Chondrocyte (in vitro differentiated cells): Measurements from ENCODE around the gene BRD7. TPM values are rescaled to one million over a fixed set of nuclear protein-coding genes. Genes with fewer than 3 reads are reported as not detected.

Experiments
- DNase-seq: peaks from one replicate; pipeline ENCODE4 v3.0.0; 2021; ENCODE audit warnings: mixed read lengths, low spot score
- H3K27ac Mint-ChIP-seq: one replicate; pipeline ENCODE4 v1.8.0; 2021; ENCODE audit warnings: mild to moderate bottlenecking, moderate library complexity, mixed read lengths; ENCODE audit not compliant: unreplicated experiment
- H3K27me3 Mint-ChIP-seq: 2 replicates; pipeline ENCODE4 v1.8.0; 2021; ENCODE audit warnings: low read depth, mixed read lengths
- H3K36me3 Mint-ChIP-seq: 2 replicates; pipeline ENCODE4 v1.8.0; 2021; ENCODE audit warnings: low read depth, mixed read lengths
- H3K4me1 Mint-ChIP-seq: 2 replicates; pipeline ENCODE4 v1.8.0; 2021; ENCODE audit warnings: low read depth, mild to moderate bottlenecking, mixed read lengths
- H3K4me3 Mint-ChIP-seq: one replicate; pipeline ENCODE4 v1.8.0; 2021; ENCODE audit warnings: mild to moderate bottlenecking, moderate library complexity, mixed read lengths; ENCODE audit not compliant: unreplicated experiment
- H3K9me3 Mint-ChIP-seq: 2 replicates; pipeline ENCODE4 v1.8.0; 2021; ENCODE audit warnings: low read depth, mixed read lengths
- total RNA-seq: library from RNA; stranded (reverse); gene quantifications from 3 replicates; pipeline ENCODE4 v1.2.1, GENCODE V29; 2021
- TF ChIP-seq, protein P1 (sequence below): fragments of 200-600 bp; sonication (generic); IDR thresholded peaks from 2 replicates; pipeline ENCODE4 v1.5.0; 2021; ENCODE audit warnings: antibody characterized with exemption, mild to moderate bottlenecking, moderate library complexity

The BRD7 gene
- total RNA-seq, 1 donor from 2014 or later: 47.6 TPM

GRCh38 chr16:50388496-50388895 lies 19.7 kb upstream of the BRD7 start:
- H3K27me3 Mint-ChIP-seq: peaks cover 30% of the 10 kb centered on the region
- H3K27ac Mint-ChIP-seq: no peak overlapping the region
- no peak overlapping the region for H3K4me3 Mint-ChIP-seq
- H3K36me3 Mint-ChIP-seq: peaks cover 2% of the 10 kb centered on the region
- no peak for DNase-seq
- TF ChIP-seq, protein P1, sequence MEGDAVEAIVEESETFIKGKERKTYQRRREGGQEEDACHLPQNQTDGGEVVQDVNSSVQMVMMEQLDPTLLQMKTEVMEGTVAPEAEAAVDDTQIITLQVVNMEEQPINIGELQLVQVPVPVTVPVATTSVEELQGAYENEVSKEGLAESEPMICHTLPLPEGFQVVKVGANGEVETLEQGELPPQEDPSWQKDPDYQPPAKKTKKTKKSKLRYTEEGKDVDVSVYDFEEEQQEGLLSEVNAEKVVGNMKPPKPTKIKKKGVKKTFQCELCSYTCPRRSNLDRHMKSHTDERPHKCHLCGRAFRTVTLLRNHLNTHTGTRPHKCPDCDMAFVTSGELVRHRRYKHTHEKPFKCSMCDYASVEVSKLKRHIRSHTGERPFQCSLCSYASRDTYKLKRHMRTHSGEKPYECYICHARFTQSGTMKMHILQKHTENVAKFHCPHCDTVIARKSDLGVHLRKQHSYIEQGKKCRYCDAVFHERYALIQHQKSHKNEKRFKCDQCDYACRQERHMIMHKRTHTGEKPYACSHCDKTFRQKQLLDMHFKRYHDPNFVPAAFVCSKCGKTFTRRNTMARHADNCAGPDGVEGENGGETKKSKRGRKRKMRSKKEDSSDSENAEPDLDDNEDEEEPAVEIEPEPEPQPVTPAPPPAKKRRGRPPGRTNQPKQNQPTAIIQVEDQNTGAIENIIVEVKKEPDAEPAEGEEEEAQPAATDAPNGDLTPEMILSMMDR: no peak
- peaks cover 7% of the 10 kb centered on the region for H3K4me1 Mint-ChIP-seq
- H3K9me3 Mint-ChIP-seq: no peaks in the 10 kb centered on the region

DNA sequence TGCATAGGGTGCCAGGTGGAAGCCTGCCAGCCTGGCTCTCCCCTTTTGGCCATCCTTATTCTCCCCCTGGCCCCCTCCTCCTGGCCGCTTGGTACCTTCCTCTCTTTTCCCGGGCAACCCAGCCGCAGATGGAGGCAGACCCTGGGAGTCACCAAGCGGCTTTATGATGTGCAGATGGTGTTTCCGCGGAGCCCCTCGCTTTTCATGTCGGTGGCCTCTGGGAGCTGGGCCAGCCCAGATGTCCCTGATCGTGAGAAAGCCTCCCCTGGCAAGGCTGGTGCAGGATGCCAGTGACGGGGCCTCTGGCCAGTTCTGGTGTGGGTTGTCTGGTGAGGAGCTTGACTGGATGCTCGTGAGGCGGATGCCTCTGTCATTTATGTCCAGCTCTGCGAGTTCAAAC lies 18.0 kb upstream of the BRD7 start:
- Mint-ChIP-seq H3K27me3 (peaks cover 28% of the 10 kb centered on the region), H3K9me3 (no peaks in the 10 kb centered on the region), H3K27ac (no peak overlapping the region), H3K36me3 (peaks cover 2% of the 10 kb centered on the region), H3K4me3 (no peak overlapping the region), H3K4me1 (peaks cover 7% of the 10 kb centered on the region)
- peak; percentile 78 for DNase-seq
- TF ChIP-seq, protein P1: no peak

DNA sequence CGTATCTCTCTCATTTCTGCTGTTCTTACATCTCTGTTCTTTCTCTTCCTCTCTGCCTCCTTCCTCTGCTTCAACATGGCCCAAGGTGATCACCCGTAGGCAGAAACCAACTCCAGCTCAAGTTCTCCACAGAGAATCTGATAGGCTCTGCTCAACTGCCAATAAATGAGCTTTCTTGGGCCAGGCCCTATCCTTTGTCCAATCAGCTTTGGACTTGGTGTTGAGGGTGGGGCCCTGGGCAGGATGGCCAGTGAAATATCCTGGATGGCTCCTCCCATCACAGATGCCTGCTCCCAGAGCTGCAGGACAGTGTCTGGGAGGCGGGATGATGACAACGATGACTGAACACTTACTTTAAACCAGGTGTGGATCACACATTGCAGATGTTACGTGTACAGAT lies 17.4 kb upstream of the BRD7 start:
- Mint-ChIP-seq H3K27ac (no peak overlapping the region), H3K4me3 (no peak overlapping the region), H3K9me3 (no peaks in the 10 kb centered on the region), H3K4me1 (peaks cover 7% of the 10 kb centered on the region), H3K36me3 (peaks cover 2% of the 10 kb centered on the region), H3K27me3 (peaks cover 26% of the 10 kb centered on the region)
- TF ChIP-seq, protein P1: no peak
- no peak for DNase-seq

DNA sequence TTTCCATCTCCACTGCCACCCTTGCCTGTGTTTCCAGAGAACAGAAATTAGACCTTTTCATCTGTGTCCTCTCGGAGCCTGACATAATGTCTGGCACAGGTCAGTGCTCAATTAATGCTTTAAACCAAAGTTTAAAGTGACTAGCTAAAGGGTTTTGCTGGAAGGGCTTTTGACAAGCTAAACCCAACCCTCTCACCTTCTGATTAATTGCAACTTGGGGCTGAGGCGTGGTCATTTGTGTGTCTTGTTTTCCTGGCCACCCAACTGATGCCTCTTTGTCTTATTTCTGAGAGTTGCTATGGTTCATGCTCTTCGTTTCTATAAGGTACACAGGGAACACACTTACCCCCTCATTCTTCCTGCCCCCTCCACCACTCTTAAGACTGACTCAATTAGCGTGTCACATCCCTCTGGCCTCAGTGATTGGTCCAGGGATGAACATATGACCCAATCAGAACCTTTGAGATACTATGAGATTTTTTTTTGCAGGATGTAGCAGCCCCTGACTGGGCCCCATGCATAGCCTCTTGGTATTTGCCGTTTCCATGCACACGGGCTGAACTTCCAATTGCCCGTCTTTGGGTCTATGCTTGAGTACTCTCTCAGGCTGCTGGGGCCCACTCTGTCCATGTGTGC lies 15.8 kb upstream of the BRD7 start:
- TF ChIP-seq, protein P1: no peak
- H3K9me3 Mint-ChIP-seq: no peaks in the 10 kb centered on the region
- no peak overlapping the region for H3K27ac Mint-ChIP-seq
- H3K36me3 Mint-ChIP-seq: peaks cover 2% of the 10 kb centered on the region
- peaks cover 22% of the 10 kb centered on the region for H3K27me3 Mint-ChIP-seq
- H3K4me1 Mint-ChIP-seq: peaks cover 7% of the 10 kb centered on the region
- H3K4me3 Mint-ChIP-seq: no peak overlapping the region
- no peak for DNase-seq

GRCh38 chr16:50381679-50382440 lies 13.1 kb upstream of the BRD7 start:
- TF ChIP-seq, protein P1: peak; percentile 19
- no peak for DNase-seq
- no peaks in the 10 kb centered on the region for H3K9me3 Mint-ChIP-seq

More at GRCh38 chr16:50381679-50382440, 13.1 kb upstream of the BRD7 start:
- H3K27me3 Mint-ChIP-seq: peaks cover 14% of the 10 kb centered on the region
- no peak overlapping the region for H3K27ac Mint-ChIP-seq
- no peak overlapping the region for H3K4me3 Mint-ChIP-seq
- peaks cover 7% of the 10 kb centered on the region for H3K4me1 Mint-ChIP-seq
- H3K36me3 Mint-ChIP-seq: no peaks in the 10 kb centered on the region
